ENCODE results near the gene CENPP. TPM values are rescaled to one million over a fixed set of nuclear protein-coding genes. Genes with fewer than 3 reads are reported as not detected.

The CENPP gene
- total RNA-seq, 1 donor from 2014 or later = 1.9 TPM

GRCh38 chr9:92467041-92467440 is 141.3 kb downstream of the CENPP start:
- no peak for TF ChIP-seq EZH2 (IDR thresholded peaks at IDR 0.05; ENCODE audit: insufficient read depth, low read length)
- Histone ChIP-seq H3K4me2 (ENCODE audit: low read length) (no peak overlapping the region), H2AFZ (ENCODE audit: low read depth, low read length) (no peak overlapping the region), H3K4me1 (ENCODE audit: insufficient read depth, low read length) (peaks cover 7% of the 10 kb centered on the region), H3K36me3 (ENCODE audit: insufficient read depth, low read length) (no peaks in the 10 kb centered on the region), H3K9ac (ENCODE audit: low read length) (no peak overlapping the region), H3K27ac (ENCODE audit: low read depth, low read length) (no peak overlapping the region), H3K4me3 (ENCODE audit: insufficient read depth, low read depth, low read length) (no peak overlapping the region), H3K79me2 (ENCODE audit: insufficient read depth, low read length) (no peaks in the 10 kb centered on the region), H4K20me1 (ENCODE audit: insufficient read depth, low read length) (no peaks in the 10 kb centered on the region), H3K27me3 (ENCODE audit: insufficient read depth, low read length) (no peaks in the 10 kb centered on the region), H3K9me3 (ENCODE audit: insufficient read depth, low read depth, low read length) (no peaks in the 10 kb centered on the region)
- no peaks in the 10 kb centered on the region for H3K9me3 Mint-ChIP-seq (ENCODE audit: unreplicated experiment)
- H3K27ac Mint-ChIP-seq (ENCODE audit: unreplicated experiment) = no peak overlapping the region
- no peak overlapping the region for H3K4me3 Mint-ChIP-seq (ENCODE audit: unreplicated experiment)
- H3K27me3 Mint-ChIP-seq (ENCODE audit: low read depth, unreplicated experiment) = no peaks in the 10 kb centered on the region
- DNase-seq (ENCODE audit: low read depth) (no peak), FAIRE-seq (no peak)
- peaks cover 15% of the 10 kb centered on the region for H3K4me1 Mint-ChIP-seq (ENCODE audit: low read depth, unreplicated experiment)
- H3K36me3 Mint-ChIP-seq (ENCODE audit: low read depth, unreplicated experiment) = no peaks in the 10 kb centered on the region

- TF ChIP-seq EZH2 (IDR thresholded peaks at IDR 0.05; ENCODE audit: insufficient read depth, low read length) = no peak
- no peak for TF ChIP-seq CTCF (IDR thresholded peaks at IDR 0.05; ENCODE audit: insufficient read depth, low read depth, low read length)
- Histone ChIP-seq H3K4me3 (ENCODE audit: insufficient read depth, low read depth, low read length) (no peak overlapping the region), H3K9me3 (ENCODE audit: insufficient read depth, low read depth, low read length) (no peaks in the 10 kb centered on the region), H3K4me2 (ENCODE audit: low read length) (no peak overlapping the region), H3K79me2 (ENCODE audit: insufficient read depth, low read length) (no peaks in the 10 kb centered on the region), H3K36me3 (ENCODE audit: insufficient read depth, low read length) (no peaks in the 10 kb centered on the region), H3K4me1 (ENCODE audit: insufficient read depth, low read length) (peaks cover 7% of the 10 kb centered on the region), H4K20me1 (ENCODE audit: insufficient read depth, low read length) (no peaks in the 10 kb centered on the region), H3K27ac (ENCODE audit: low read depth, low read length) (no peak overlapping the region), H2AFZ (ENCODE audit: low read depth, low read length) (no peak overlapping the region), H3K27me3 (ENCODE audit: insufficient read depth, low read length) (no peaks in the 10 kb centered on the region), H3K9ac (ENCODE audit: low read length) (no peak overlapping the region)
- no peaks in the 10 kb centered on the region for H3K27me3 Mint-ChIP-seq (ENCODE audit: low read depth, unreplicated experiment)
- peaks cover 15% of the 10 kb centered on the region for H3K4me1 Mint-ChIP-seq (ENCODE audit: low read depth, unreplicated experiment)
- no peak overlapping the region for H3K27ac Mint-ChIP-seq (ENCODE audit: unreplicated experiment)
- no peaks in the 10 kb centered on the region for H3K36me3 Mint-ChIP-seq (ENCODE audit: low read depth, unreplicated experiment)
- DNase-seq (ENCODE audit: low read depth) (no peak), FAIRE-seq (no peak)
- H3K9me3 Mint-ChIP-seq (ENCODE audit: unreplicated experiment) = no peaks in the 10 kb centered on the region
- no peak overlapping the region for H3K4me3 Mint-ChIP-seq (ENCODE audit: unreplicated experiment)
Measured at GRCh38 chr9:92467511-92467910, 141.8 kb downstream of the CENPP start.

DNA sequence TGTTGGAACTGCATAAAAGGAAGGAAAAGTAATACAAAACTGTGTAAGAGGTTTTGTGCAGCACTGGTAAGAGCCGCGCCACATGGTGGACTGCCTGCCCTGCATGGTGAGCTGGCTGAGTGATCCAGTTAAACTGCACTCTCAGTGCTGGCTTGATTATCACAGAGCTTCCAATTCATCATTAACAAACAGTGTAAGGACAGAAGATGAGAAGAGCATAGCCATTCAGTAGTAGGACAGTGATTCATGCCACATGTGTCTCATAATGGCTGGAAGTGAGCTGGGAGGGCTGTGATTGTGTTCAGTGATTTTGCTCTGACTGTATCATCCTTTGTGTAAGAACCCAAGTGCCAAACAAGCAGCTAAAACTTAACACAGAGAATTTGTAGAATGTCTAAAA is 142.5 kb downstream of the CENPP start:
- no peak overlapping the region for H3K4me2 ChIP-seq (ENCODE audit: low read length)
- DNase-seq (ENCODE audit: low read depth) (peak; percentile 49), FAIRE-seq (peak; percentile 52)
- no peaks in the 10 kb centered on the region for H3K9me3 Mint-ChIP-seq (ENCODE audit: unreplicated experiment)
- H3K79me2 ChIP-seq (ENCODE audit: insufficient read depth, low read length) = no peaks in the 10 kb centered on the region
- H3K27me3 ChIP-seq (ENCODE audit: insufficient read depth, low read length) = no peaks in the 10 kb centered on the region
- no peak overlapping the region for H3K9ac ChIP-seq (ENCODE audit: low read length)
- no peaks in the 10 kb centered on the region for H3K27me3 Mint-ChIP-seq (ENCODE audit: low read depth, unreplicated experiment)
- peaks cover 15% of the 10 kb centered on the region for H3K4me1 Mint-ChIP-seq (ENCODE audit: low read depth, unreplicated experiment)
- no peak overlapping the region for H3K4me3 Mint-ChIP-seq (ENCODE audit: unreplicated experiment)
- H4K20me1 ChIP-seq (ENCODE audit: insufficient read depth, low read length) = no peaks in the 10 kb centered on the region
- no peak overlapping the region for H3K27ac ChIP-seq (ENCODE audit: low read depth, low read length)
- H3K4me1 ChIP-seq (ENCODE audit: insufficient read depth, low read length) = peaks cover 7% of the 10 kb centered on the region
- no peaks in the 10 kb centered on the region for H3K9me3 ChIP-seq (ENCODE audit: insufficient read depth, low read depth, low read length)
- no peaks in the 10 kb centered on the region for H3K36me3 ChIP-seq (ENCODE audit: insufficient read depth, low read length)
- no peak for TF ChIP-seq CTCF (IDR thresholded peaks at IDR 0.05; ENCODE audit: insufficient read depth, low read depth, low read length)
- no peak for TF ChIP-seq EZH2 (IDR thresholded peaks at IDR 0.05; ENCODE audit: insufficient read depth, low read length)
- H2AFZ ChIP-seq (ENCODE audit: low read depth, low read length) = no peak overlapping the region
- H3K27ac Mint-ChIP-seq (ENCODE audit: unreplicated experiment) = no peak overlapping the region
- no peaks in the 10 kb centered on the region for H3K36me3 Mint-ChIP-seq (ENCODE audit: low read depth, unreplicated experiment)
- no peak overlapping the region for H3K4me3 ChIP-seq (ENCODE audit: insufficient read depth, low read depth, low read length)

All from astrocyte (in vitro differentiated cells and primary cell).